MCF 10A (cell line): ENCODE data around the gene SYCP2L. TPM values are rescaled to one million over a fixed set of nuclear protein-coding genes. Genes with fewer than 3 reads are reported as not detected.
A peak's percentile ranks its signal among the peaks of the same experiment; 100 is the strongest.

Source experiments
- Bru-seq: library from RNA; stranded (reverse); fragments of 400-500 nt; gene quantifications from one replicate; lab custom pipeline; 2021; lab: Mats Ljungman, UMichigan
- BruChase-seq, 2 experiments: library from RNA; stranded (reverse); fragments of 400-500 nt; gene quantifications; one replicate each; lab custom pipeline; 2021; lab: Mats Ljungman, UMichigan
- BruUV-seq: library from RNA; stranded (reverse); fragments of 400-500 nt; replicated peaks from 2 replicates; lab custom pipeline; 2021; lab: Mats Ljungman, UMichigan
- CTCF ChIA-PET: fragments of 300-600 bp; sonication (Branson Sonifier 250); formaldehyde crosslinking; extraction: SDS; loops from one replicate; lab custom pipeline; 2021; ENCODE audit warnings: antibody characterized with exemption, inconsistent platforms; lab: Yijun Ruan, JAX
- POLR2A ChIA-PET: fragments of 300-600, 350-650 bp; sonication (Branson Sonifier 250); formaldehyde crosslinking; extraction: SDS; loops from one replicate; lab custom pipeline; 2020; ENCODE audit warnings: antibody characterized with exemption, inconsistent platforms; lab: Yijun Ruan, JAX
- DNase-seq: peaks from one replicate; pipeline ENCODE4 v3.0.0-alpha.2; 2018; ENCODE audit not compliant: unreplicated experiment
- H3K27ac Mint-ChIP-seq: one replicate; pipeline ENCODE4 v1.8.0; 2022; ENCODE audit warnings: mild to moderate bottlenecking, low read depth, mixed read lengths; ENCODE audit not compliant: unreplicated experiment
- H3K27me3 Mint-ChIP-seq: one replicate; pipeline ENCODE4 v1.8.0; 2022; ENCODE audit warnings: mixed read lengths; ENCODE audit not compliant: insufficient read depth, unreplicated experiment
- H3K36me3 Mint-ChIP-seq: one replicate; pipeline ENCODE4 v1.8.0; 2022; ENCODE audit warnings: mild to moderate bottlenecking, moderate library complexity, mixed read lengths; ENCODE audit not compliant: insufficient read depth, unreplicated experiment
- H3K4me1 Mint-ChIP-seq: one replicate; pipeline ENCODE4 v1.8.0; 2022; ENCODE audit warnings: mixed read lengths; ENCODE audit not compliant: insufficient read depth, unreplicated experiment
- H3K4me3 Mint-ChIP-seq: one replicate; pipeline ENCODE4 v1.8.0; 2022; ENCODE audit warnings: mild to moderate bottlenecking, moderate library complexity, mixed read lengths; ENCODE audit not compliant: unreplicated experiment
- H3K9me3 Mint-ChIP-seq: one replicate; pipeline ENCODE4 v1.8.0; 2022; ENCODE audit warnings: mixed read lengths; ENCODE audit not compliant: unreplicated experiment
- intact Hi-C: fragments of 100-400 bp; cut with micrococcal nuclease; formaldehyde crosslinking; loops from 2 replicates; pipeline ENCODE4 v1.14.1; 2022
- long read RNA-seq: library from polyadenylated mRNA; stranded (forward); transcript quantifications from one replicate; pipeline ENCODE4 v2.0.0, GENCODE V29; 2022
- total RNA-seq: library from RNA; stranded (reverse); gene quantifications from 2 replicates; pipeline ENCODE4 v1.2.3, GENCODE V29; 2022
- TF ChIP-seq, protein P1 (sequence below): fragments of 200-600 bp; IDR thresholded peaks from one replicate; pipeline ENCODE4 v1.8.0; 2022; ENCODE audit warnings: antibody characterized with exemption, mild to moderate bottlenecking; ENCODE audit not compliant: unreplicated experiment

Gene SYCP2L
- total RNA-seq: not detected in 2 replicates
- percentile 19 among the genes with signal in this experiment for Bru-seq, nascent RNA
- percentile 24 among the genes with signal in this experiment for BruChase-seq, experiment 1, labeled RNA remaining after a 6-hour chase
- BruChase-seq, experiment 2, labeled RNA remaining after a 2-hour chase: percentile 31 among the genes with signal in this experiment
- long read RNA-seq: 0 reads

DNA sequence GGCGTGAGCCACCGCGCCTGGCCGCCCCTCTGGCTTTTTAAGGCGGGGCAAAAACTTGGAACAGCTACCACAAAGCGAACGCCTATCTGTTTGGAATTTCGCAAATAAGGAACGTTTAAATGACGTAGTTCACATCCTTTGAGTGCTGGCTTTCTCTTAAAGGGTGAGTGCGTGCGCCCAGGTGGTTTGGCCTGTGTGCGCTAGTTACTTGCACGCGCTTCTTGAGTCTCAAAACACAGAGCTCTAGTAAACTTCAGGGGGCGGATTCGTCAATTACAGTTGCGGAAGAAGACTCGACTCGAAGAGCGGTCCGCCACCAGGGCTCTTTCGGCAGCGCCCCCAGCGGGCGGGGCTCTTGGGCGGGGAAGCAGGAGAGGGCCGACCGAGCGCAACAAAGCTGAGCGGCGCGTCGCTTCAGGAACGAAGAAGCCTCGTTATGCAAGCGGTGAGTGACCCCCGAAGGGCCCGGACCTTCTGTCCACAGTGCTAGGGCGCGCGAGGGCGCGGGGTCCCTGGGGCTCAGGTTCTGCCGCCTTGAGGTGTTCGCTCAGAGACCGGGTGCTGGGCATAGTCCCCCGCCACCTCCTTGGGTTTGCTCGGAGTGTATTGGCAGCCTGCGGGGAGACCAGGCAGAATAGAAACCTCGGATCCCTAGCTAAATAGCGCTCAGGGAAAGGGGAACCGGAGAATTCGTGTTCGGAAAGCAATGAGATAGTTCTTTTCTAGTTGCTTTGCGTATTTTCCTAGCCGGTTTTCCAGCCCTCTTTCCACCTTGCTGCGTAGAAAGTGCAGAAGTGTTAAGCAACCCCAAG, at the start of gene SYCP2L:
Gene SYCP2L (plus strand): TSS at position 362 of the 812 bp plus-strand sequence. CDS start 75 bp downstream, at position 437.
- ChIA-PET CTCF (no interaction called here), POLR2A (no interaction called here)
- H3K36me3 Mint-ChIP-seq: no peaks in the 10 kb centered on the region

DNA sequence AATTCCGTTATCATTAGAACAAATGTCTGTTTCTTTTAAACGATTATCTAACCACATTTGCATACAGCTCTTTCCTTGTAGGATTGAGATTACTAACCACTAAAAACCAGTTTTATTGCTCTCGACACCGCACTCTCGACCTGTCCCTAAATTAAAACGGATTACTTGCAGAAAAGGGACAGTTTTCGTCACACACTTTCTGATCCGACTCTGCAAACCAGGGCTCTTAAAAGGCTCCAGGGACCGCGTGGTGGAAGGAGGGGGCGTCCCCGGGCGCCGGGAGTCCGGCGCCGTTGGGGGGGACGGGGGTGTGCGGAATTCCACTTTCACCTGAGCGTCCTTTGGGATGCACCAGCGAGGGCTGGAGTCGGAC, 49.2 kb upstream of the SYCP2L start:
- H3K9me3 Mint-ChIP-seq: no peaks in the 10 kb centered on the region
- TF ChIP-seq, protein P1, sequence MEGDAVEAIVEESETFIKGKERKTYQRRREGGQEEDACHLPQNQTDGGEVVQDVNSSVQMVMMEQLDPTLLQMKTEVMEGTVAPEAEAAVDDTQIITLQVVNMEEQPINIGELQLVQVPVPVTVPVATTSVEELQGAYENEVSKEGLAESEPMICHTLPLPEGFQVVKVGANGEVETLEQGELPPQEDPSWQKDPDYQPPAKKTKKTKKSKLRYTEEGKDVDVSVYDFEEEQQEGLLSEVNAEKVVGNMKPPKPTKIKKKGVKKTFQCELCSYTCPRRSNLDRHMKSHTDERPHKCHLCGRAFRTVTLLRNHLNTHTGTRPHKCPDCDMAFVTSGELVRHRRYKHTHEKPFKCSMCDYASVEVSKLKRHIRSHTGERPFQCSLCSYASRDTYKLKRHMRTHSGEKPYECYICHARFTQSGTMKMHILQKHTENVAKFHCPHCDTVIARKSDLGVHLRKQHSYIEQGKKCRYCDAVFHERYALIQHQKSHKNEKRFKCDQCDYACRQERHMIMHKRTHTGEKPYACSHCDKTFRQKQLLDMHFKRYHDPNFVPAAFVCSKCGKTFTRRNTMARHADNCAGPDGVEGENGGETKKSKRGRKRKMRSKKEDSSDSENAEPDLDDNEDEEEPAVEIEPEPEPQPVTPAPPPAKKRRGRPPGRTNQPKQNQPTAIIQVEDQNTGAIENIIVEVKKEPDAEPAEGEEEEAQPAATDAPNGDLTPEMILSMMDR: no peak
- H3K27me3 Mint-ChIP-seq: peaks cover 65% of the 10 kb centered on the region
- H3K4me1 Mint-ChIP-seq: peaks cover 9% of the 10 kb centered on the region
- H3K27ac Mint-ChIP-seq: peak overlapping the region; percentile 66
- peak overlapping the region; percentile 74 for H3K4me3 Mint-ChIP-seq
- TSS peak; percentile 53 for BruUV-seq
- peak; percentile 6 for DNase-seq
- ChIA-PET POLR2A (interaction anchor here (0.5 to 1.2 kb wide), 5 partner anchors 11 to 1478 kb away, joined by 3 to 5 read pairs (median 4); no protein-coding TSS in a partner anchor), CTCF (interaction anchor here (0.8 kb wide), 1 partner anchor 232 kb away, joined by 3 read pairs; no protein-coding TSS in a partner anchor)
- intact Hi-C loops: no loop called here
- no peaks in the 10 kb centered on the region for H3K36me3 Mint-ChIP-seq

More for the DNA sequence above, at the start of gene SYCP2L:
- TF ChIP-seq, protein P1: no peak
- DNase-seq: no peak
- Mint-ChIP-seq H3K27ac (no peak within 1 kb of the TSS), H3K4me3 (no peak within 1 kb of the TSS), H3K4me1 (no peaks in the 10 kb centered on the region), H3K27me3 (no peaks in the 10 kb centered on the region), H3K9me3 (peaks cover 23% of the 10 kb centered on the region)
- no TSS peak for BruUV-seq
- intact Hi-C loops: no loop called here

DNA sequence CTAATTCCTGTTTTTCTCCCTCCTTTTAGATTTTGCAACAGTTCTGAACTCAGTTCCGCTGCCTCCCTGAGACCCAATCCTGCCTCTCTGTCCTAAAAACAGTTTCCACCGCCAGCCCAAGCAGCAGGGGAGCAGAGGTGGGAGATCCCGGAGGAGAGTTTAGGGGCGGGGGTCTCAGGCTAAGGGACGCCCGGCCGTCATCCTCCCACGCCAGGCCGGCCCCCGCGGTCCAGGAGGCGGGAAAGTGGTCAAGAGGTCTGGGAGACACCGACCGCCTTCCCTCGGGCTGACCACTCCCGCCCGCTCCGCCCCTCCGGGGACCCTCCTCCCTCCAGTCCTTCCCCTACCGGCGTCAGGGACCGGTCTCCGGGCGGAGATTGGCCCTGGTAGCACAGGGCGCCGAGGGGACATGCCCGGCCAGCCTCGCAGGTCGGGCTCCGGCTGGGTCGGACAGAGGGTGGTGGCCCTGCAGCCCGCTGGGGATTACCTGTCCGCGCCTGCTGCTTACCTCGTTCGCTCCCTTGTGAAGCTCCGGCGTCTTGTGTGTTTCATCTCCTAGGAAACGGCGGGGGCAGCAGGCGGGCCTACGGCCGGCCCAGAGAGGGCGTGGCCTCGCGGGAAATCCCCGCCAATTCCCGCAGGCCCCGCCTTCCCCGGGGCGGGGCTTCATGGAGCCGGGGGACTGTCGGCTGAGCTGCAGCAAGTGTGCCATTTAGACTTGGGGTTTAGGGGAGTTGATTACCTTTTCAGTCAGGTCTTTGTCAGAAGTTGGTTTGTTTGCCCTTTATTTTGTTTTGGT, 48.7 kb upstream of the SYCP2L start, which contains the start of gene MAK:
Gene MAK (minus strand): TSS at position 545 of the 799 bp plus-strand sequence. CDS start 7,891 bp downstream, outside the sequence.
- intact Hi-C loops: no loop called here
- H3K4me3 Mint-ChIP-seq: peak within 1 kb of the TSS; percentile 74
- peak within 1 kb of the TSS; percentile 66 for H3K27ac Mint-ChIP-seq
- H3K9me3 Mint-ChIP-seq: no peaks in the 10 kb centered on the region
- POLR2A ChIA-PET: interaction anchor here (0.7 to 1.2 kb wide), 4 partner anchors 11 to 764 kb away, joined by 3 to 5 read pairs (median 3); no protein-coding TSS in a partner anchor
- TF ChIP-seq, protein P1: no peak
- H3K36me3 Mint-ChIP-seq: no peaks in the 10 kb centered on the region
- peaks cover 9% of the 10 kb centered on the region for H3K4me1 Mint-ChIP-seq
- H3K27me3 Mint-ChIP-seq: peaks cover 66% of the 10 kb centered on the region
- peak; percentile 89 for DNase-seq
- no TSS peak for BruUV-seq
- CTCF ChIA-PET: interaction anchor here (1.0 kb wide), 1 partner anchor 359 kb away, joined by 3 read pairs; no protein-coding TSS in a partner anchor
